Psoas muscle (tissue), 8 donors: ENCODE measurements around the gene ZFP42. TPM values are rescaled to one million over a fixed set of nuclear protein-coding genes. Genes with fewer than 3 reads are reported as not detected.
"Not testable (repeated sequence)": the region's sequence is repeated elsewhere in the genome, so short reads cannot be mapped to it uniquely, and the experiment has no call there.

Source experiments
- ATAC-seq, 4 donors: fragments of 200-7000 bp; cut with Tn5 transposase; one replicate each; pipeline ENCODE4 v1.9.1; 2020; ENCODE audit warnings: moderate library complexity in 3 of 4, mild to moderate bottlenecking in 2 of 4
- DNase-seq, 2 donors: peaks; one replicate each; pipeline ENCODE4 v3.0.0-alpha.2; 2020
- H3K27ac ChIP-seq: fragments of 200-600 bp; one replicate; pipeline ENCODE4 v1.8.0; 2022
- H3K27me3 ChIP-seq, 3 donors: fragments of 200-600 bp in 1 of 3; one replicate each; pipeline versions ENCODE4 v1.6.1 to v1.8.0; 2013 to 2022; ENCODE audit warnings: low read length in 2 of 3, mild to moderate bottlenecking in 2 of 3, moderate library complexity in 1 of 3; ENCODE audit not compliant: insufficient read depth in 3 of 3
- H3K36me3 ChIP-seq, 2 donors: fragments of 200-600 bp in 1 of 2; one replicate each; pipeline versions ENCODE4 v1.6.1 to v1.8.0; 2013 to 2022; ENCODE audit warnings: low read depth in 1 of 2, mild to moderate bottlenecking in 1 of 2, moderate library complexity in 1 of 2; ENCODE audit not compliant: insufficient read depth in 1 of 2
- H3K4me1 ChIP-seq: fragments of 200-600 bp; one replicate; pipeline ENCODE4 v1.8.0; 2022
- H3K4me3 ChIP-seq: fragments of 200-600 bp; one replicate; pipeline ENCODE4 v1.8.0; 2022; ENCODE audit warnings: mild to moderate bottlenecking
- H3K9me3 ChIP-seq: fragments of 200-600 bp; one replicate; pipeline ENCODE4 v1.8.0; 2022
- WGBS, 3 donors: extraction: QIAGEN DNeasy Blood & Tissue Kit; methylation state at CpG; one replicate each; pipeline versions ENCODE4 v1.1.6 to v1.1.7; 2013; 5-methylcytosine and 5-hydroxymethylcytosine counted together
- intact Hi-C, 2 donors: fragments of 100-400 bp; cut with DNase I; formaldehyde crosslinking; loops; one replicate each; pipeline versions ENCODE4 v1.11.0 to v1.14.2; 2022
- polyA plus RNA-seq, 3 donors: library from polyadenylated mRNA; stranded (reverse); fragments of 200-250 nt; gene quantifications; one replicate each; pipeline ENCODE4 v1.2.3, GENCODE V29; 2013
- total RNA-seq, 4 donors: library from RNA; stranded (reverse); fragmentation: NEBNext Ultra II Directional in 2 of 4; extraction: Animal tissue kit (Norgen Biotek cat#: 25700) in 2 of 4; gene quantifications; one replicate each; pipeline versions ENCODE4 v1.2.1 to v1.2.4, GENCODE V29; 2021 to 2023
- TF ChIP-seq, protein P1 (sequence below): fragments of 200-600 bp; IDR thresholded peaks from one replicate; pipeline ENCODE4 v1.8.0; 2022; ENCODE audit warnings: antibody characterized with exemption
- donor health status: healthy with polysubstance abuse.
- donor health status: DM: no; HTN: no; CAD: no; lungs with moderate emphysema.
- donor health status: Bipolar disorder and iron deficiency.
- donor health status: healthy.
- donor health status: DM: yes; HTN: yes; CAD: no.
- donor health status: DM: no; HTN: no; CAD: no.
- donor health status: DM: no; HTN: no; CAD: no.
- donor health status: DM: yes; HTN: yes; CAD: no.

The ZFP42 gene
- total and polyA plus RNA-seq, 7 donors, result not detected

DNA sequence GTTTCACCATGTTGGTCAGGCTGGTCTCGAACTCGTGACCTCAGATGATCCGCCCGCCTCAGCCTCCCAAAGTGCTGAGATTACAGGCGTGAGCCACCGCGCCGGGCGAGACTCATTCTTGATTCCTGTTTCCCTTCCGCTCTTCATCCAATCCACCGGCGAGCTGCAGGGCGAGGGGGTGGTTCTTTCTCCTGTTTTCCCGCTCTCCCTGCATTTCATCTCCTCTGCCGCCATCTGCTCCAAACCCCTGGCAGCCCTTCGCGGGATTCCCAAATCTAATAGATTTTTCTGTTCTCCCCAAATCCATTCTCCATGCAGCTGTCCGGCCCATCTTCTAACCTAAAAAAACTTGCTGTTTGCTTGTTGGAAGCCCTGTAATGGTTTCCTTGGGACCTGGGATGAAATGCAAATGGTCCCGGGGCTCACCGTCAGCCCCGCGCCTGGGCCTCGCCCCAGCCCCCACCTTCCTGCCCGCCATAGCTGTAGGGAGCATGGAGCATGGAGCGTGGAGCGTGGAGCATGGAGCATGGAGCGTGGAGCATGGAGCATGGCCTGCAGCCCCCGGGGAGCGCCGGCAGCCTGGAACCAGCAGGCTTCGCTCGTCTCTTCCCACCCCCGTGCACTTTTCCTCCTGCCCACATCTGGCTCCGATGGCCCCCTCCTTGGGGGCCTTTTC is 1.1 kb downstream of the ZFP42 start:
- no peak for ATAC-seq
- H3K4me1 ChIP-seq, result no peaks in the 10 kb centered on the region
- WGBS, 3 donors, result 22 to 26% (median 25%) methylated on average over 34 of the region's 34 CpGs
- H3K9me3 ChIP-seq, result no peaks in the 10 kb centered on the region
- no peak overlapping the region for H3K27ac ChIP-seq
- H3K27me3 ChIP-seq, result peaks cover 0 to 3% (median 0%) of the 10 kb centered on the region in 3 donors
- intact Hi-C loops, result no loop called here
- DNase-seq, result no peak
- no peaks in the 10 kb centered on the region for H3K36me3 ChIP-seq
- TF ChIP-seq, protein P1, sequence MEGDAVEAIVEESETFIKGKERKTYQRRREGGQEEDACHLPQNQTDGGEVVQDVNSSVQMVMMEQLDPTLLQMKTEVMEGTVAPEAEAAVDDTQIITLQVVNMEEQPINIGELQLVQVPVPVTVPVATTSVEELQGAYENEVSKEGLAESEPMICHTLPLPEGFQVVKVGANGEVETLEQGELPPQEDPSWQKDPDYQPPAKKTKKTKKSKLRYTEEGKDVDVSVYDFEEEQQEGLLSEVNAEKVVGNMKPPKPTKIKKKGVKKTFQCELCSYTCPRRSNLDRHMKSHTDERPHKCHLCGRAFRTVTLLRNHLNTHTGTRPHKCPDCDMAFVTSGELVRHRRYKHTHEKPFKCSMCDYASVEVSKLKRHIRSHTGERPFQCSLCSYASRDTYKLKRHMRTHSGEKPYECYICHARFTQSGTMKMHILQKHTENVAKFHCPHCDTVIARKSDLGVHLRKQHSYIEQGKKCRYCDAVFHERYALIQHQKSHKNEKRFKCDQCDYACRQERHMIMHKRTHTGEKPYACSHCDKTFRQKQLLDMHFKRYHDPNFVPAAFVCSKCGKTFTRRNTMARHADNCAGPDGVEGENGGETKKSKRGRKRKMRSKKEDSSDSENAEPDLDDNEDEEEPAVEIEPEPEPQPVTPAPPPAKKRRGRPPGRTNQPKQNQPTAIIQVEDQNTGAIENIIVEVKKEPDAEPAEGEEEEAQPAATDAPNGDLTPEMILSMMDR, result no peak
- no peak overlapping the region for H3K4me3 ChIP-seq

DNA sequence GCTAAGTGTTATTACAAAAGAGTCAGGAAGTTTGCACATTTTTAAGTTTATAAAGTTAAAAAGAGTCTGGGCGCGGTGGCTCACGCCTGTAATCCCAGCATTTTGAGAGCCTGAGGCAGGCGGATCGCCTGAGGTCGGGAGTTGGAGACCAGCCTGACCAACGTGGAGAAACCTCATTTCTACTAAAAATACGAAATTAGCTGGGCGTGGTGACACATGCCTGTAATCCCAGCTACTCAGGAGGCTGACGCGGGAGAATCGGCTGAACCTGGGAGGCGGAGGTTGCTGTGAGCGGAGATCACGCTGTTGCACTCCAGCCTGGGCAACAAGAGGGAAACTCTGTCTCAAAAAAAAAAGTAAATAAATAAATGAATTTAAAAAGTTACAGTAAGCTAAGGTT is 2.4 kb downstream of the ZFP42 start:
- H3K9me3 ChIP-seq, H3K4me3 ChIP-seq, H3K36me3 ChIP-seq, H3K4me1 ChIP-seq, intact Hi-C loops, DNase-seq, H3K27ac ChIP-seq, H3K27me3 ChIP-seq, ATAC-seq: not testable (repeated sequence)
- WGBS, 3 donors, result 83 to 84% (median 83%) methylated on average over 15 of the region's 15 CpGs

DNA sequence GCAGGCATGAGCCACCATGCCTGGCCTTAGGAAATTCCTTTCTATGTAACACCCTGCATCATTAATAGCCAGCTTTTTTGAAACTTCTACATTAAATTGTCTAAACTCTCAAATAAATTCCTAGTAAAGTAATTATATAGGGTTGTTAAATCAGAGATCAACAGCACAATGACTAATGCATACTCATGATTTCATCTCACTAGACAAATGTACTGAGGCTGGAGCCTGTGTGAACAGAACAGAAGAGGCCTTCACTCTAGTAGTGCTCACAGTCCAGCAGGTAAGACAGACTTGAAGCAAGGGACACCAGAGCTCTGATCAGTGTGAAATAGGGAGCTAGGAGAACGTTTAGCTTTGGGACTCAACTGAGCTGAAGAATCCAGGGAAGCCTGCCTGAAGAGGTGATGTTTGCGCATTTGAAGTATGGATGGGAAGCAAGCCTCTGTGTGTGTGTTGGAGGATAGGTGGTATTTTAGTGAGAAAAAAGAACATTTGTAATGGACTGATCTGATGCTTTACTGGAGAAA is 3.9 kb downstream of the ZFP42 start:
- DNase-seq, result no peak

GRCh38 chr4:188002323-188002722 is 6.8 kb downstream of the ZFP42 start:
- H3K36me3 ChIP-seq, result no peaks in the 10 kb centered on the region
- WGBS, 3 donors, result 73 to 76% (median 73%) methylated on average over 2 of the region's 2 CpGs
- H3K27ac ChIP-seq, result no peak overlapping the region
- no peaks in the 10 kb centered on the region for H3K9me3 ChIP-seq
- H3K27me3 ChIP-seq, result no peaks in the 10 kb centered on the region
- intact Hi-C loops, result no loop called here
- ATAC-seq, result no peak
- DNase-seq, result no peak
- TF ChIP-seq, protein P1, result no peak
- H3K4me1 ChIP-seq, result no peaks in the 10 kb centered on the region
- H3K4me3 ChIP-seq, result no peak overlapping the region

More for the DNA sequence above, 3.9 kb downstream of the ZFP42 start:
- no peak overlapping the region for H3K4me3 ChIP-seq
- ATAC-seq, result no peak
- 75 to 85% (median 83%) methylated on average over 2 of the region's 2 CpGs for WGBS, 3 donors
- no peaks in the 10 kb centered on the region for H3K4me1 ChIP-seq
- H3K36me3 ChIP-seq, result no peaks in the 10 kb centered on the region
- TF ChIP-seq, protein P1, result no peak
- no peaks in the 10 kb centered on the region for H3K9me3 ChIP-seq
- intact Hi-C loops, result no loop called here
- H3K27ac ChIP-seq, result no peak overlapping the region
- H3K27me3 ChIP-seq, result peaks cover 0 to 3% (median 0%) of the 10 kb centered on the region in 3 donors

DNA sequence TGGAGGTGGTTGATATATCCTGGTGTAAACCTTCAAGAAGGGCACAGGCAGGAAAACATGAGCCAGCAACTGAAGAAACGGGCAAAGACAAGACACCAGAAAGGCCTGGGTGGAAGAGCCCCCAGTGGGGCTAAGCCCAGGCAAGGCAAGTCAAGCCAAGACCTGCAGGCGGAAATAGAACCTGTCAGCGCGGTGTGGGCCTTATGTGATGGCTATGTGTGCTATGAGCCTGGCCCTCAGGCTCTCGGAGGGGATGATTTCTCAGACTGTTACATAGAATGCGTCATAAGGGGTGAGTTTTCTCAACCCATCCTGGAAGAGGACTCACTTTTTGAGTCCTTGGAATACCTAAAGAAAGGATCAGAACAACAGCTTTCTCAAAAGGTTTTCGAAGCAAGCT is 7.2 kb downstream of the ZFP42 start:
- Histone ChIP-seq H3K36me3 (no peaks in the 10 kb centered on the region), H3K27ac (no peak overlapping the region), H3K4me1 (no peaks in the 10 kb centered on the region), H3K27me3 (no peaks in the 10 kb centered on the region), H3K9me3 (no peaks in the 10 kb centered on the region), H3K4me3 (no peak overlapping the region)
- no peak for ATAC-seq
- 91 to 94% (median 94%) methylated on average over 7 of the region's 7 CpGs for WGBS, 3 donors
- TF ChIP-seq, protein P1, result no peak
- DNase-seq, result no peak
- intact Hi-C loops, result no loop called here
